NCI-H2171 treated with DMSO at 0.1 percent for 48 hours (cell line): Measurements from ENCODE around the gene NTSR1.

ENCODE experiments used
- DNase-seq: peaks from one replicate; lab custom pipeline; 2025; lab: John Stamatoyannopoulos, UW

NTSR1 gene

GRCh38 chr20:62709537-62709905 lies 885 bp downstream of the NTSR1 start:
- DNase-seq: peak; percentile 21

GRCh38 chr20:62710221-62710885 lies 1.7 kb downstream of the NTSR1 start:
- no peak for DNase-seq

GRCh38 chr20:62710886-62711702 lies 2.5 kb downstream of the NTSR1 start:
- DNase-seq: no peak

GRCh38 chr20:62711703-62712101 lies 3.1 kb downstream of the NTSR1 start:
- peak; percentile 33 for DNase-seq

- DNase-seq: no peak
Observed at GRCh38 chr20:62712606-62713005, 4.0 kb downstream of the NTSR1 start.

GRCh38 chr20:62714006-62714405 lies 5.4 kb downstream of the NTSR1 start:
- DNase-seq: no peak

- no peak for DNase-seq
Observed at GRCh38 chr20:62714799-62715198, 6.2 kb downstream of the NTSR1 start.

- no peak for DNase-seq
Observed at GRCh38 chr20:62715201-62715600, 6.6 kb downstream of the NTSR1 start.

- no peak for DNase-seq
Observed at GRCh38 chr20:62716198-62716940, 7.7 kb downstream of the NTSR1 start.

GRCh38 chr20:62716941-62717310 lies 8.3 kb downstream of the NTSR1 start:
- DNase-seq: no peak

- no peak for DNase-seq
Observed at GRCh38 chr20:62717933-62718332, 9.3 kb downstream of the NTSR1 start.

GRCh38 chr20:62718546-62718945 lies 9.9 kb downstream of the NTSR1 start:
- DNase-seq: no peak

GRCh38 chr20:62719250-62719935 lies 10.8 kb downstream of the NTSR1 start:
- no peak for DNase-seq

GRCh38 chr20:62721511-62722370 lies 13.1 kb downstream of the NTSR1 start:
- no peak for DNase-seq

GRCh38 chr20:62722627-62723026 lies 14.0 kb downstream of the NTSR1 start:
- no peak for DNase-seq

GRCh38 chr20:62723351-62723750 lies 14.7 kb downstream of the NTSR1 start:
- no peak for DNase-seq

GRCh38 chr20:62723768-62724450 lies 15.3 kb downstream of the NTSR1 start:
- DNase-seq: no peak

GRCh38 chr20:62724692-62725595 lies 16.3 kb downstream of the NTSR1 start:
- DNase-seq: no peak

GRCh38 chr20:62725596-62726268 lies 17.1 kb downstream of the NTSR1 start:
- no peak for DNase-seq
